Left colon (tissue), 2 donors: Measurements from ENCODE around the gene CACNB4. TPM values are rescaled to one million over a fixed set of nuclear protein-coding genes. Genes with fewer than 3 reads are reported as not detected.
"Not testable (repeated sequence)": the region's sequence is repeated elsewhere in the genome, so short reads cannot be mapped to it uniquely, and the experiment has no call there.

Experiments
- ATAC-seq: fragments of 200-7000 bp; cut with Tn5 transposase; one replicate; pipeline ENCODE4 v1.9.1; 2020; ENCODE audit warnings: mild to moderate bottlenecking, moderate library complexity
- DNase-seq, 2 donors: peaks; one replicate each; pipeline ENCODE4 v3.0.0-alpha.2; 2020
- intact Hi-C, 2 donors: fragments of 100-400 bp; cut with DNase I in 1 of 2; cut with micrococcal nuclease in 1 of 2; formaldehyde crosslinking; loops; one replicate each; pipeline versions ENCODE4 v1.11.2 to v1.14.0; 2022; cut with DNase I, micrococcal nuclease
- total RNA-seq, 2 donors: library from RNA; stranded (reverse); fragmentation: NEBNext Ultra II Directional; extraction: Animal tissue kit (Norgen Biotek cat#: 25700); gene quantifications; one replicate each; pipeline ENCODE4 v1.2.1, GENCODE V29; 2021
- donor health status: DM: no; HTN: no; CAD: no.
- donor health status: DM: yes; HTN: yes; CAD: no.

CACNB4 gene
- total RNA-seq, 2 donors from 2014 or later: 0.55 to 1.3 TPM

DNA sequence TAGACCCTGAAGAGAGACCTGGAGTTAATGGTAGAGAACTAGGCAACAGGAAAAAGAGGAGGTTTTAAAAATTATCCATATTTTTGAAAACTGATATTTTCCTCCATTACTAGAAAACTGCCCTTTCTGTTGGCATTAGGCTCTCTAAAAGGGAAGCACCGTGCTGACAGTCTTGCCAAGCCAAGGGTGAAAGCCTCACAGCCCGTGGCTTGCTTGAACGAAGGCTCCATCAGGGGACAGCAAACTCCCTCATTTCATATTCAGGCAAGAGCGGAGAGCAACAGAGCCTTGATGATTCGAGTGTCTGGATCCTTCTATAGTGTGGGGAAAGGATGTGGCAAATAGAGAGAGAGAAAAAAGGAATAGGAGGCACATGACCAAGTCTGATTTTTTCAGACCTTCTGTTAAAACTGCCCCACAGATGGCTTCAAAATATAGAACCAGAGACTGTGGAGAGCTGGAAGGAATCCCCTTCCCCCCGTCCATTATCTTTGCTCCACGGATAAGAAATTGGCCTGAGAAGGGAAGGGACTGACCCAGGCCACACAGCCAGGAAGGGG lies 67.0 kb downstream of the CACNB4 start:
- ATAC-seq: no peak
- DNase-seq: no peak
- intact Hi-C loops: loop anchor here in 1 of 2 donors (10.0 kb wide), 1 partner anchor 593 kb away; no protein-coding TSS in a partner anchor

DNA sequence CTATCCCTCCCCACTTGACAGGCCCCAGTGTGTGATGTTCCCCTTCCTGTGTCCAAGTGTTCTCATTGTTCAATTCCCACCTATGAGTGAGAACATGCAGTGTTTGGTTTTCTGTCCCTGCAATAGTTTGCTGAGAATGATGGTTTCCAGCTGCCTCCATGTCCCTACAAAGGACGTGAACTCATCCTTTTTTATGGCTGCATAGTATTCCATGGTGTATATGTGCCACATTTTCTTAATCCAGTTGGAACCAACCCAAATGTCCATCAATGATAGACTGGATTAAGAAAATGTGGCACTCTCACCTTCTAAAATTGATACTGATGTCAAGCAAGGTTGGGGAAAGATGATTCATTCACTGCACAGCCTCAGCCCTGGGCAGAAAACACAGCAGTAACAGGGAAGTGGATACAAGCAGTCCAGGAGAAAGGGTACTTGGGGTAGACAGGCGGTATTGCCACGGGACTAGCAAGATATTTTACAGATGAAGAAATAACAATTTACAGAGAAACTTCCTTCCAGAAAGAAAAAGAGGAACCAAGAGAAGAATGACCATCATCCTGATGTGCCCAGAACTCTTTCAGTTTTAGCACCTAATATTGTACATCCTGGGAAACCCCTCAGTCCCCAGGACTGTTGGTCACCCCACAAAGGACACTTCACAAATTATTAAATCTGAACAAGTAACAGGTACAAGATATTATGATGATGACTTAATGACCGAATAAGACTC lies 68.1 kb downstream of the CACNB4 start:
- intact Hi-C loops: loop anchor here in 1 of 2 donors (10.0 kb wide), 1 partner anchor 594 kb away; no protein-coding TSS in a partner anchor
- ATAC-seq, DNase-seq: not testable (repeated sequence)

DNA sequence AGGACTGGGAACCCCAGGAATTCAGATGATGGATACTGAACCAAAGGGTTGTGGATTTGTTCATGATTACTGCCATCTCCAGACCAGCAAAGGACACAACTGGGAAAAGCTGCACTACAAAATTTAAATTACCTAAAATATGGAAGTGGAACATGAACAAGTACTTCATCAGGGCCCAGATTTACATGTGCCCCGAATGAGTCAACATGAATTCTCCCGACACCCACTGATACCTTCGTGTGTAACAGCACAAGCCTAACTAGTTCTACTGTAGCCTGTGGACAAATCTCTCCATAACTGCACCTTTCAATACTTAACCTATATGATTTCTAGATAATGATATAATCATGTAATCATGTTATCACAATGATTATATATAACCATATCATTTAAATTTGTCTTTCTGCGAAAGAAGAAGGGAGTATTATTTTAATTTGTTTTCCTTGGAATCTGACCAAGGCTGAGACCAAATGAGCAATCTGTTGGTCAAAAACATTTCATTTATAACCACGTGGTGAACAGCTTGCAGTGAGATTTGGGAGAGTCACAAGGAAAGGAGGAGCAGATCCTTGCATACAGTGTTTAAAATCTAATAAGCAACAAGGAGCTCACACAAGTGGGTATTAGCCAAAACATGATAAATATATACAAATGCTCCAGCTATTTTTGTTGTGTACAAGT lies 70.5 kb downstream of the CACNB4 start:
- intact Hi-C loops: no loop called here
- no peak for DNase-seq
- no peak for ATAC-seq

DNA sequence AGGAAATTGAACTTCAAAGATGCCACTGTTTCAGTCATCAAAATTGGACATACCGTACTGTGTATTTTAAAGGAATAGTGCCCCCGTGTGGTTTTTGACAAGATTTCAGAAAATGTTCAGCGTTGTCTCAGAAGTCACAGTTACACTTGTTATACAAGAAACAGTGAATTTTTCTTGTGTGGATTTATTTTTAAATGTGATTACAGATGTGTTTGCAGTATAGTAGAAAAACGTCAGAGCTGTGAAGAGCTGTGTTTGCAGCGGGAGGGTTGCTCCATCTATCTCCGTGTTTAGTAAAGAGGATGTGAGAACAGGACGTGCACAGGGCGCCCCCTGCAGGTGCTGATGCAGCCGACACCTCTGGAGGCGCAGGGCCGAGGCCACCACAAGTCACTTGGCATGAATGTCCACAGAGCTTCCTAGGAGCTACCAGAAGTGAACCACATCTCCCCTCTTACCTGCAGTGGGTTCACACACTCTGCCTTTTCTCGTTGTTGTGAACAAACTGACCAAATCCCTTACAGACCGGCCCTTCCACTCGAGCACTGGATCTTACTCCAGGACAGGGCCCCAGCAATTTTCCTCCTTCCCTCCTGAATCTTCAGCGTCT lies 73.1 kb downstream of the CACNB4 start:
- DNase-seq (peak; percentile 63 to 91), ATAC-seq (peak; percentile 98)
- intact Hi-C loops: no loop called here

DNA sequence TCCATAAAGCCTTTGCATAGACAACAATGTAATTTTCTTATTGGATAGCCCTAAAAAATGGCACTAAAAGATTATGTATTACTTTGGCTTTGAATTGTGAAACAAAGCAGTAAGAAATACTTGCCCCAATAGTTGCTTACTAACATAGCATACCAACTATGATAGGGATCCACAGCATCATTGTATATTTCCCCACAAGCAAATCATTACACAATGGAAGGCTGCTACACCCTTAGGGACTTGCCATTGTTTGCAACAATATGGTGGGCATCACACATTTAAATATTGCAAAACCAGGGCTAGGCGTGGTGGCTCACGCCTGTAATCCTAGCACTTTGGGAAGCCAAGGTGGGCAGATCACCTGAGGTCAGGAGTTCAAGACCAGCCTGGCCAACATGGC lies 74.4 kb downstream of the CACNB4 start:
- no peak for ATAC-seq
- no peak for DNase-seq
- intact Hi-C loops: no loop called here

DNA sequence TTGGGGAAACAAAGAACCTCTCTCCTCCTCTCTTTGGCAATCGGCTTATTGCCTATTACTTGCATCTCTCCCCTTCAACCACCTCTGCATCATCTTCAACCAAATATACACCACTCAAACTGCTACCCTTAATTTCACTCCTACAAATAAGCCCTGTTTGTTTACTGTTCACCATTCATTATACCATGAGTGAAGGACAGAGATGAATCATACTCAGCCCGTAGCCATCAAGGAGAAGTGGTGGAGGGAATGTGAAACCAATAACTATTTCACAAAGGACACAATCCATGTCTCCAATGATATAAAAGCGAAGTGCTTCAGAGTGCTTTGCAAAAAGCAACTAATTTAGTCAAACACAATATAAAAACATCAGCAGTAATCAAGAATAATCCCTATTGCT lies 76.8 kb downstream of the CACNB4 start:
- intact Hi-C loops: no loop called here
- no peak for ATAC-seq
- no peak for DNase-seq

DNA sequence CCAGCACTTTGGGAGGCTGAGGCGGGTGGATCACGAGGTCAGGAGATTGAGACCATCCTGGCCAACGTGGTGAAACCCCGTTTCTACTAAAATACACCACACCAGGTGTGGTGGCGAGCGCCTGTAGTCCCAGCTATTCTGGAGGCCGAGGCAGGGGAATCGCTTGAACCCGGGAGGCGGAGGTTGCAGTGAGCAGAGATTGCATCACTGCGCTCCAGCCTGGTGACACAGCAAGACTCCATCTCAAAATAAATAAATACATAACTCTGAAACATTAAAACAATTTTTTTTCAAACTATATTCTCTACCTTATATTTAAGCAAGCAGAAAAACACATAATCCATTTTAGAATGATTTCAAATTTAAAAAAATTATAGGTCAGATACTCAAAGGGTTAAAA lies 77.8 kb downstream of the CACNB4 start:
- DNase-seq, intact Hi-C loops, ATAC-seq: not testable (repeated sequence)

DNA sequence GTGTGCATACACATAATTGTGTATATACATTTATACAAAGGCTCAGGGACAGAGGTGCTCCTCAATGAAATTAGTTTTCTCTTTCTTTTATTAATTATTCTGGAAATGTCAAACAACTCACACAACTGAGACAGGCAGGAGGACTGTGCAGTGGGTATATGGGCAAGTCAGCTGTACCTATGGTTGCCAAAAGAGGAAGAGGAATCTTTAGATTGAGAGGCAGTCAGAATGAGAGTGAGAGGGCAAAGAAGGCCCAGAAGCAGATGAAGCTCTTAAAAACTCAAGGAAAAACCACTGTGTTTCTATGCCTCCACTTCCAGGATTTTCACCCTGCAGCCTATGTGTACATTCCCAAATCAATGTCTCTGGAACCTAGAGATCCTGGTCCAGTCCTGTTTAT lies 79.1 kb downstream of the CACNB4 start:
- DNase-seq: no peak
- ATAC-seq: no peak
- intact Hi-C loops: no loop called here

DNA sequence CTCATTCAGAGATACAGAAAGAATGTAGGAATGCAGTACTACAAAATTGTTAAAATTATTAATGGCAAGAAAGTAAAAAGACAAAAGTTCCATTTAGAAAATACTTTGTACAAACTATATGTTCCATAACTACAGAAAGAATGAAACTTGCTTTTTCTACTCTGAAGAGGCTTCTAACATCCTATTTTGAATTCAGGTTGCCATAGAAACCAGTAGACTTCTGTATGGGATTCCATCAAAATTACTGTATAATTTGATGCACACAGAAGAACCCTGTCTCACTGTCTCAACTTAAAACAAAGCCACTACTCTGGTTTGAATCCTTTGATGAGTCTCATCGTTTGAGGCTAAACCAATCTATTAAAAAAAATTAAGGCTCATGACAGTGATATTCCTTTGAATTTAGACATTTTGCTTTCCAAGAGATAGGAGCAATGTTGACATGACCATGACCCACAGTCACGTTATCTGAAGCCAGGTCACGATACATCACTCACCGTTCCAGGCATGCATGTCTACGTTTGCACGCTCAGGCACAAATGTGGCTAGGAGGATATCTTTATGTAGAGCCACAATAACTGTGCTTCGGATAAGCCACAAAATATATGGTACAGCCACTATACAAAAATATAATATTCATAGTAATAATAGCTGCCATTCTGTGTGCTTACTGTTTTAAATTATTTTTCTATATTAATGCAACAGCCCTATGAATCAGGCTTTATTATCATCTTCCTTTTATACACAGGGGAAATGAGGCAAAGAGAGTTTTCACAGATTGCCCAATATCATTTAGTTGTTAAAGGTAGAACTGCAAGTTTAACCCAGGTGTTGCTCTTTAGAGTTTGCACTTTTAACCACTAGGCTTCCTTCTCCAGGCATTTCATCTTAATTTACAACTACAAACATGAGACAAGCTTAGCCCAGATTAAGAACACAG lies 82.4 kb downstream of the CACNB4 start:
- DNase-seq (no peak), ATAC-seq (no peak)
- intact Hi-C loops: no loop called here

DNA sequence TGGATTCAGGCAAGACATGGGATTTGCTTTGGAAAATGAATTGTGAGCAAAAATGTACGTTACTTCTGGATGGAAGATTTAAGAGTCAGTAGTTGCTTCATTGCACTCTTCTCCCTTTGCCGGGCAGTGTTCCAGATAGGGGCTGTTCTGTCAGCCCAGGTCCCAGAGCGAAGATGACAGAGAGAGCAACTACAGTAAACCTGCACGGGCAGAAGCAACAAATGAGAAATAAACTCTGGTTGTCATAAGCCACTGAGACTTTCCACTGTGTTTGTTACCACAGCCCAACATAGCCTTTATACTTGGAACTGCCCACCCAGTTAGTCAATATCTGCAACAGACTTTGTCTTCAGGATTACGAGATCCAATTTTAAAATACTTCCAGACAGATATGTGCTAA lies 83.3 kb downstream of the CACNB4 start:
- no peak for DNase-seq
- intact Hi-C loops: no loop called here

DNA sequence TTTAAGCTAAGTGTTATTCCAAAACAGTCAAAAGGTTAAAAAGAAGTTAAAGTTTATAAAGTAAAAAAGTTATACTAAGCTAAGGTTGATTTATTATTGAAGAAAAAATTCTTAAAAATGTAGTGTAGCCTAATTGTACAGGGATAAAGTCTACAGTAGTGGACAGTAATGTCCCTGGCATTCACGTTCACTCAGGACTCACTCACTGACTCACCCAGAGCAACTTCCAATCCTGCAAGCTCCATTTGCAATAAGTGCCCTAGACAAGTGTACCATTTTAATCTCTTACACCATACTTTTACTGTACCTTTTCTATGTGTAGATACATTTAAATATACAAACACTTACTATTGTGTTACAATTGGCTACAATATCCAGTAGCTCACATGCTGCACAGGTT lies 86.1 kb downstream of the CACNB4 start:
- ATAC-seq (no peak), DNase-seq (no peak)
- intact Hi-C loops: no loop called here

More for the DNA sequence above, 83.3 kb downstream of the CACNB4 start:
- no peak for ATAC-seq

DNA sequence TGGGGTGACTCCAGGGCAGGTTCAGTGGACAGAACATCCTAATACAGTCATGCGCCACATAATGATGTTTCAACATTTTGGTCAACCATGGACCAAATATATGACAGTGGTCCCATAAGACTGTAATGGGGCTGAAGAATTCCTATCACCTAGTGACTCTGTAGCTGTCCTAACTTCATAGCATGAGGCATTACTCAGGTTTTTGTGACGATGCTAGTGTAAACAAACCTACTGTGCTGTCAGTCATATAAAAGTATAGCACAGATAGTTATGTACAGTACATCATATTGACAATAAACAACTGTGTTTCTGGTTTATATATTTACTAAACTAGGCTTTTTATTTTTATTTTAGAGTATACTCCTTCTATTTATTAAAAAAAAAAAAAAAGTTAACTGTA lies 87.1 kb downstream of the CACNB4 start:
- intact Hi-C loops: no loop called here
- DNase-seq: no peak
- no peak for ATAC-seq

DNA sequence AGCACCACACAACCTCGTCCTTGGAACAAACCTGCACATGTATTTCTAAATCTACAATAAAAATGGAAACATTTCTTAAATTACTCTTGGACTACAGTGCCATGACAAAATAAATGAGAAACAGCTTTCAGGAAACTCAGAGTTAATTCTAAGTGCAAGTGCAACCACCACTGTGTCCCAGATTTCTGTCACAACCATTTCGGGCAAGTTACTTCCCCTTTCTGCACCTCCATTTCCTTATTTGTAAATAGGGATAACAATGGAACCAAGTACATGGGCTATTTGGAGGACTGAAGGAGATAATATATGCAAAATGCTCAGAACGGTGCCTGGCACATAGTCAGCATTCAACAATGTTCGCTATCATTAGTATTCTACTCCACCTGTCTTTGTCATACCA lies 93.2 kb downstream of the CACNB4 start:
- ATAC-seq (no peak), DNase-seq (no peak)
- intact Hi-C loops: no loop called here

DNA sequence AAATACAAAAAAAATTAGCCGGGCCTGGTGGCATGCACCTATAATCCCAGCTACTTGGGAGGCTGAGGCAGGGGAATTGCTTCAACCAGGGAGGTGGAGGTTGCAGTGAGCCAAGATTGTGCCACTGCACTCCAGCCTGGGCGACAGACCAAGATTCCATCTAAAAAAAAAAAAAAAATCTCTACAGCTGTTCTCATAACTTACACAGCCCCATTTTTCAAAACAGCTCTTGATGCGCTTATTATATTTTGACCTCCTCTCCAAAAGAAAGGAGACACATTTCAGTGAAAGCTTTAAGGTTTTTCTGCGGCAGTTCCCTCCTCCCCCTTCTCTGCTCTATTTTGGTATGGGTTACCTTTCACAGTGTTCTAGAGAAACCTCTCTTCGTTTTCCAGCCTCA lies 95.6 kb downstream of the CACNB4 start:
- DNase-seq, ATAC-seq, intact Hi-C loops: not testable (repeated sequence)

DNA sequence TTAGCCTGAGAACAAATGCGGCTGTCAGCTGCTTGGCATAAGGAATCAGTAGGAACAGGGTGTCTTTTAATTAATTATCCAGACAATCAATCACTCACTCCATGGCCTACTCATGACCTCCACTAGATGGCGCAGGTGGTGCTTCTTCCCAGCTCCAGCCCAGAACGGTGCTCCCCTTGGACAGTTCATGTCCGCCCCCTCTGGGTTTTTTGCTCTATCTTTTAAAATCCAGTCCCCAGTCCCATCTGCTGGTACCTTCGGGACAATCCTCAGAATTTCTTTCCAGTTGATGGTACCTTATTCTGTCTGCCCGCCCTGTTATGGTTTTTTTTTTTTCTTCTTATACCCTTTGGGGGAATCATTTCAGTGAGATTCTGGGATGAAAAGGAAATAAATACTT lies 99.8 kb downstream of the CACNB4 start:
- ATAC-seq (peak; percentile 68), DNase-seq (peak in 1 of 2 donors; percentile 53)
- intact Hi-C loops: no loop called here

DNA sequence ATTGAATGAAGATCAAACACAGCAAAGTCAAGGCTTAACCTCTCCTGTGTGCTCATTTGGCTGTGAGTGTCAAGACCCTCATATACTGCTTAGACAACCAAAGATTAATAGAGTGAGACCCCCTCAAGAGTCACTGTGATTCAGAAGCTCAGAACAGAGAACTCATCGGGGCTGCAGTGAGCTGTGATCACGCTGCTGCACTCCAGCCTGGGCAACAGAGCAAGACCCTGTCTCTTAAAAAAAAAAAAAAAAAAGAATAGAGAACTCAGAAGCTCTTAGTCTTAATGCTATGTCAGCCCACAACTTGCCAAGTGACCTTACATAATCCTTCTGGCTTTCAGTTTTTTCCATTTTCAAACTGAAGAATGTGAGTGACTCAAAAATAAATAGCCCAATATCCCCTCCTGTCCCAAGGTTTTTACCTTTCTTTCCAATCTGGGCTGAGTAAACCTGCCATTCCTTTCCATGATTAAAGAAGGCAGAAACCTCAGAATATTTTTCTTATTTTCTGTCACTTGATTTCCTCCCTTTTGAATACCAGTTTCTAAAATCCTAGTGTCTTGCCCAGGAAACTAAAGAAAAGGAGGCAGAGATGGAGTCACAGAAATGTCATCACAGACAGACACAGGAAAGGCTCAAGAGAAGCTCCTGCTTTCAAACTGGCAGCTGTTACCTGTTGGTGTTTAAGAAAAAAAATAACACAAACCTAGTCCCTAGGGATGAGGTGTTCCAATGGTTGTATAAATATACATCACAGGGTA lies 102.4 kb downstream of the CACNB4 start:
- ATAC-seq: no peak
- no peak for DNase-seq
- intact Hi-C loops: no loop called here

DNA sequence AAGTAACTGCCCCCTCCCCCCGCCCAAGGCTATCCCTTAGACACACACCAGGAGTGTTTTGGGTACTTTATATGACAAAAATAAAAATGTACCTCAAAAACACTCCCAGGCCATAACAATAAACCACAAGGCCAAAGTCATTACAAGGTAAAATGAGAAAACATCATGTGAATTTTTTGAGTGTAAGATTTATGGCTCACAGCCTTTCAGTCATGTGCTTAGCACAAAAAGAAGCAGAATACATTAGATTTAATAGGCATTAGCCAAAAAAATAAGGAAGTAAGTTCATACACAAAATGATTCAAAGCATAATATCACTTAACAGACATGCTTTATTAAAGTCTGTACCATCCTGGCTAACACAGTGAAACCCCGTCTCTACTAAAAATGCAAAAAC lies 103.7 kb downstream of the CACNB4 start:
- intact Hi-C loops: no loop called here
- ATAC-seq: no peak
- DNase-seq: no peak

DNA sequence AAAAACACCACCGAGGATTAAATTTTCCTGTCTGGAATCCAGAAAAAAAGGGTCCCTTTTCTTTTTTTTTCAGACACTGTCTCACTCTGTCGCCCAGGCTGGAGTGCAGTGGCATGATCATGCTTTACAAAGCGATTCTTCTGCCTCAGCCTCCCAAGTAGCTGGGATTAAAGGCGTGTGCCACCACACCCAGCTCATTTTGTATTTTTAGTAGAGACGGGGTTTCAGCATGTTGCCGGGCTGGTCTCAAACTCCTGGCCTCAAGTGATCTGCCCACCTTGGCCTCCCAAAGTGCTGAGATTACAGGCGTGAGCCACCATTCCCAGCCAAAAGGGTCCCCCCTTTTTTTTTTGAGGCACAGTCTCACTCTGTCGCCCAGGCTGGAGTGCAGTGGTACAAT lies 104.7 kb downstream of the CACNB4 start:
- intact Hi-C loops, DNase-seq, ATAC-seq: not testable (repeated sequence)
